ENCODE measurements around the gene GFRA4.

GFRA4 gene

DNA sequence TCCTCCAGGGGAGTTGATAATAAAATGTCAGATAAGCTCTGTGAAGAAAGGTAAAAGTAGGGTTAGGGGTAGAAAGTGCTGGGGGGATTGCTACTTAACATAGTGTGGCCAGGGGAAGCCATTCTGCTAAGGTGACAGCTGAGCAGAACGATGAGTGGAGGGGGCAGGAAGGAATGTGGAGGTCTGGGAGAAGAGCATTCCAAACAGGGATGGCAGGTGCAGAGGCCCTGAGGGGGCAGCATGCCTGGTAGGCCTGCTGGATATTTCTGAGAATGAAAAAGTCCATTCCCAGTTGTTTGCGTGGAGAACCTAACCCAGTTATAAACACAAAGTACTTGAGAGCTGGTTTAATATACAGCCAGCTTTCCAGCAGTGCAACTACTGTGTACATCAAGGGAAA, 9.3 kb downstream of the GFRA4 start:
- DNase-seq (ENCODE audit: low read depth in 3 of 3): no peak

DNA sequence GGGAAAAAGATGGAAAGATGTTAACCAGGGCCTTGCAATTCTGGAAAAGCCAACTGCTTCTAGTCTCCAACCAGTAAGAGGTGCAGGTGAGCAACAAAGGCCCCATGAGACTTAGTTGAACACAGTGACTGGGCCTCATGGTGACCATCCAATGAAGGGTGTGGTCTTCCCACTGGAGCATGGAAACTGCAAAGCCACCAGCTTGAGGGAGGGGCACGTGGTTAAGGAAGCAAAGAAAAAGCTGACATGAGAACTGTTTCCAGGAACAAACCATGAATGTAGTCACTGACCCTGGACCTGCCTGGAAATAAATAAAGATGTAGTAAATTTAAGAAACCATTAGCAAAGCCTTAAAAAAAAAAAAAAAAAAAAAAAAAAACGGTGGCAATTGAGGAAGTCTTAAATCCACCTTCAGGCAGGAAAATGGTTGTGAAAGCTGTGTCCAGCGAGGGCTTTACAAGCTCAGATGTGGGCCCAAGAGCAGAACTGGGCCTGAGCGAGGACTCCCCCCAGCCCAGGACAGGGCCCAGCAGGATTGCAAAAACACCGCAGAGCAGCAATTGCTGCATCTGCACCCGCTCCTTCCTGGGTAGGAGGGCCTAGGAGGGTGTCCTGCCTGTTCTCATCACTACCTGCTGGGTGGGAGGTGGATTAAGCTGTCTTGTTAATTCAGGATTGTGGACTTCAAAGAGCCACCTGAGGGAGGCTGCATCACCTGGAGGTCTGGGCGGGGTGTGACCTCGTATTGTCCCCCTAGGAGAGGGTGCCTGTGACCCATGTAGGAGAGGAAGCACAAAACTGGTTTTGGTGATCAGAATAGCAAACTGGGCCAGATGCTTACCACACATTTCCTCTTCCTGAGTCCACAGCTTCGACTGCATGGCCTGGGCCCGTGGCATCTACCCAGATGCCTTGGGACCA, 10.3 kb downstream of the GFRA4 start:
- no peak for DNase-seq (ENCODE audit: low read depth in 3 of 3)

DNA sequence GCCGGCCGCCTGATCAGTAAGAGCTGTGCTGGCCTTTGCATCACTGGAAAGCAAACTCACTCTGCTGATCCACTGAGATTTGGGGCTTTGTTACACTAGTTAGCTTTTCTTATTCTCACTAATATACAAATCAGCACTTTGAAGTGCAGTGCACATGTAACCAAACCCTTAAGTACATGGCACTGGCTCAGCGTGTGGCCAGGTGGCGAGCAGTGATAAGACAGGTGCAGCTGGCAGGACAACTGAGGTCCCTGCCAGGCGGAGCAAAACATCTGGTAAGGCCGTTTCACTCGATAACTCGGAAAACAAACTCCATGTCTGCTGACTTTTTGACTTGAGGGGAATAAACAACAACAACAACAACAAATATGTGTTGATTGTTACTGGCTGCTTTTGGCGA, 11.0 kb downstream of the GFRA4 start:
- DNase-seq (ENCODE audit: low read depth in 3 of 3): no peak

DNA sequence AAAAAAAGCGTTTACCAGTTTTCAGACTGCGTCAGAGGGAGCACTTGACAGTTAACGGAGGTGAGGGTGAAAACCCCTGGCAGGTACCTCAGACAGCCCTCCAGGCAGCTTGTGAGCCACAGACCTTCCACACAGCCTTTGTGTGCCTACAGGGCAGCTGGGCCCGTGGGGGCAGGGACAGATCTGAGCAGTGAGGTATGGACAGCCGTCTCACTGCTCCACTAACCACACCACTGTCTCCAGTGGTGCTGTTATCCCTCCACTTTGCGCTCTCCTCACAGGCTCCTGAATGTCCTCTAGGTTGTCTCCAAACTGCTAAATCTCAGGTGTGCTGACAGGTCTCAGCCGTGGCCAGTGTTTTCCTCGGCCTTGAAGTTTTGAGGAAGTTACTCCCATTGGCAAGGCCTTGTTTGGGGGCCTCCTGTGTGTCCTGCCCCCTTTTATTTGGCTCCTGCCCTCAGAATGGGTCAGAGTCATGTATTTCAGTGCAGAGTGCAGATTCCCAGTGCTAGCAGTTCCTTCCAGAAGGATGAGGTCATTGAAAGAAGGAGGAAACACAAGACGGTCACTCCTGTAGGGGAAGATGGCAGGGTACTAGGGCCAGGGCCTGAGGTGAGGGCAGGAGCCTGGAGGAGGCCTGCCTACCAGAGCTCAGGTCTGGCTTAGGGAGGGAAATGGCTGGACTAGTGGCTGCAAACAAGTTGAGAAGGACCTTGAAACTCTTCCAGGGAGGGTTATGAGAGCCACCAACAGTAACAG, 11.8 kb downstream of the GFRA4 start:
- no peak for DNase-seq (ENCODE audit: low read depth in 3 of 3)

DNA sequence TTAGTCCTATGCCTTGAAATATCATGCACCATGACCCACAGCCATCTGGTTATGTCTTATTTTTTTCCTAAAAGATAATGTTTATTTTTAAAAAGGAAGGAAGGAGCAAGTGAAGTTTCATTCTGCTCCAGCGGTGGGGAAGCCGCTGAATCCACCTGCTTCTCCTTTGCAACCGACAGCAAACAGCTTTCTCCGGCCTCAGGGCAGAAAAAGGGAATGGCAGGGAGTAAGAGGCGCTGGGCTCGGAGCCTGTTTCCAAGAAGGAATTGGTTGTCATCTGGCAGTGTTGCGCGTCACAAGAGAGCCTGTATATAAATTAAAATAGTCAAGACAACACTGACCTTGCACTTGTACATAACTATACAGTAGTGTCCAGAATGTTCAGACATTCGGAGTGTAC, 14.2 kb downstream of the GFRA4 start:
- DNase-seq (ENCODE audit: low read depth in 3 of 3): no peak

DNA sequence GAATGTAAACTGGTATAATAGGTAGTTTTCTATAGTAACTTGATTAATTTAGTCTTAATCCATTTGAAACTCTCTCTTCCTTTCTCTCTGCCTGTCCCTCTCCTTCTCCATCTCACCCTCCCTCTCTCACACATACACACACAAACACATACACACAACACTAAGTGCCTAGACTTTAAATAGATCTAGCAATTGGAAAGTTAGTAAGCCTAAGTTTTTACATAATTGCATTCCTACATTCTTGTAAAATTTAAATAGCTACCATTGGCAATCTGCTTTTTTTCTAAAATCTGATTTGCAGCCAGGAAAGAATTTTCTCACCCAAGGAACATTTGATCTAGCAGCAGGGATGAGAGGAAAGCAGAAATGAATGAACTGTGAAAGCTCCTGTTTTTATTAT, 15.7 kb downstream of the GFRA4 start:
- DNase-seq (ENCODE audit: low read depth in 3 of 3): no peak

DNA sequence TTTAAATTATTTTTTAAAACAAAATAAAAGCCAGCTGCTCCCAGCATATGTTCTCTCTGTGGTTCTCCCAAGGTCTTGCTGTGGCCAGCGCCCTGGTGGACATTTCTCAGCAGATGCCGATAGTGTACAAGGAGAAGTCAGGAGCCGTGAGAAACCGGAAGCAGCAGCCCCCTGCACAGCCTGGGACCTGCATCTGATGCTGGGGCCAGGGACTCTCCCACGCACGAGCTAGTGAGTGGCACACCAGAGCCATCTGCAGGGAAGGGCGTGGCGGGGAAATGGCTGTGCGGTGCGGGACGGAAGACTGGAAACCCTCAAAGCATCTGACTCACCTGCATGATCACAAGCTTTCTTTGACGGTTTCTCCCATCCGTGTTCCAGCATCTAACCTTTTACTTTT, 16.5 kb downstream of the GFRA4 start:
- no peak for DNase-seq (ENCODE audit: low read depth in 3 of 3)

DNA sequence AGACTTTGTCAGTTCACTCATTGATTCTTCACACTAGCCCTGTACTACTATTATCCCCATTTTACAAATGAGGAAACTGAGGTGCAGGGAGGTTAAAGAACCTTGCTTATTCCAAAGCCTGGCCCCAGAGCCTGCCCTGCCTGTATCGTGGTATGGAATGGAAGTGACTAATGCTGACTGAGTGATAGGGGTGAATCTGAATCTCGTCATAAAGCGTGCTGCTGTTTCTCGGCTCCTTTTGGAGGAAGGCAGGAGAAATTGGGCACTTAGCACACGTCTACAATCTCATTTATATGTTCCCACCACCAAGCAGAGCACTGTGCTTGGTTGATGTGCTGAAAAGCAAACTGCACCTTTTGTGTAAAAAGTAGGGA, 17.1 kb downstream of the GFRA4 start:
- DNase-seq (ENCODE audit: low read depth in 3 of 3): no peak

DNA sequence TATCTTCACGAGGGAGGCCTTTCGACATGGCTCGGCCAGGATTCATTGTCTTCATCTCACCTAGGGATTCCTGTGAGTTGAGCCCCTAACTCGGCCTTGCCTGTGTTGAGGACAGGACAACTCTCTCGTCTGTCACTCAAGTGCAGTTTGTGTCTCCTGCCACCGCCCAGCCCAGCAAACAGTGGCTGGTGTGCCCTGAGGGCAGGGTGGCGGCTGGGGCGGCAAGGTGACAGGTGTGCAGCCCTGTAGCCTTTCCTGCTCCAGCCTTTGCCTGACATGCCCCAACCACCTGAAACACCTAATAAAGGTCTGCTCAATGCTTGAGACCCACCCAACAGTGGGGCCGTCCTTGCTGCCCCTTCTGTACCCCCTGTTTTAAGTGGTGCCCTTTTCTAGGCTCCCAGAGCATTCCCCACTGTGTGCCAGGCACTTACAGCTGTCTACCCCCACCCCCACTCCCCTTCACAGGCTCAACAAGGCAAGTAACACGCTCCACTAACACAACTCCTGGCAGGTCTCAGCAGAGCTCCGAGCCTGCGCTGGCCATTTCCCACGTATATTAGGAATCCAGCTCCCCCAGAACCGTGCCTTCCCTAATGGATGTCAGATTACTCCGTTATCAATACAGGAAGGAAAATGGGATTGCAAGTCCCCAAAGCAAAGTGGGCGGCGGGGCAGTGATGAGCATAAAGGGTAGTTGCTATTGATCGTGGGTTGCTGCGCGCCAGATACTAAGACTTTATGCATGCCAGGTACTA, 17.7 kb downstream of the GFRA4 start:
- DNase-seq (ENCODE audit: low read depth in 3 of 3): no peak

DNA sequence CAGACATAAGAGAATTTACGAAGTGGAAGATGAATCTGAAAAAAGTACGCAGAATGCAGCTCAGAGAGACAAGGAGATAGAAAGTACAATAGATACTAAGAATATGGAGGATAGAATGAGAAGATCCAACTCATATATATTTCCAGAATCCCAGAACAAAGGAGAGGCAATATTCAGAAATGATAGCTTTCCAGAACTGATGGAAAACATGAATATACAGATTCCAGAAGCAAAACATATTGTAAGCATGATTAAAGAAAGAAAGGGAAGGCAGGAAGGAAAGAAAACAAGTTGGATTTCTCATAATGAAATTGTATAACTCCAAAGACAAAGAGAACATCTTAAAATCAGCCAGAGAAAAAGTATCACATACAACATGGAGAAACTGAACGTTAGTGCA, 22.9 kb downstream of the GFRA4 start:
- DNase-seq (ENCODE audit: low read depth in 3 of 3): no peak

DNA sequence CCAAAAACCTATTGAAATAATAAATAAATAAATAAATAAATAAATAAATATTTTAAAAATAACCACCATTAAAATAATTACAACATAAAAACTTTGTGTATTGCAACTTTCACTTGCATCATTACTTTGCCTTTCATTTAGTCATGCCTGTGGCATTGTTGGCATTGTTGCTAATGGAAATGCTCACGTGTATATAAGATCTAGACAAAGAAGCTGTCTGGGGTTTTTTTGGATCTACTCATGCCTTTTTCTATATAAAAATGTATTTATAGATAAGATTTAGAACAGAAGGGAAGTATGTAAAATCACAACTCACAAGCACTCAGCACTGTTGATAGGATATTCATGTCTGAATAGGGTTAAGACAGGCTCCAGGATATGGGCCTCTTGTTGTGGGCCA, 27.9 kb downstream of the GFRA4 start:
- no peak for DNase-seq (ENCODE audit: low read depth in 3 of 3)

DNA sequence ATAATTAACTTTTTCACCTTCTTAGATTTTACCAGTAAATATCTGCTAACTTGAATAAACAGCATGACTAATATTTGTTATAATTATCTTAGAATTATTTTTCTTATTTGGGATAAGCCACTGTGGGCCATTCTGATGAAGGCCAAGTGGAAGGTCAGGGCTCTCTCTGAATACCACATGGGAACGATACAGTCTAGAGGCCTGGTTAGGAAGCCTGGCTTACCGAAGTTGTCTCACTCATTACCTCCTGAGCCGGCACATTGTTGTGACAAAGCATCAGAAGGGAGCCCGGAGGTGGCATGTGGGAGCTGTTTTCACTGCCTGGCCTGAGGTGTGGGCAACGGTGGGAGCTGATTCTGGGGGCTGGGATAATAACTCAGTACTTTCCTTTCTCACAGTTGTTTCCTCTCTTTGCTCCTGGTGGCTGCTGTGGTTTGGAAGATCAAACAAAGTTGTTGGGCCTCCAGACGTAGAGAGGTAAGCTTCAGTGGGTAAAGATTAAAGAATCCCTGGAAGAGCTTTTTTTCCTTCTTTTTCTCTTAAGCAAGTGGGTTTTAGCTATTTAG, 29.2 kb downstream of the GFRA4 start:
- no peak for DNase-seq (ENCODE audit: low read depth in 3 of 3)

DNA sequence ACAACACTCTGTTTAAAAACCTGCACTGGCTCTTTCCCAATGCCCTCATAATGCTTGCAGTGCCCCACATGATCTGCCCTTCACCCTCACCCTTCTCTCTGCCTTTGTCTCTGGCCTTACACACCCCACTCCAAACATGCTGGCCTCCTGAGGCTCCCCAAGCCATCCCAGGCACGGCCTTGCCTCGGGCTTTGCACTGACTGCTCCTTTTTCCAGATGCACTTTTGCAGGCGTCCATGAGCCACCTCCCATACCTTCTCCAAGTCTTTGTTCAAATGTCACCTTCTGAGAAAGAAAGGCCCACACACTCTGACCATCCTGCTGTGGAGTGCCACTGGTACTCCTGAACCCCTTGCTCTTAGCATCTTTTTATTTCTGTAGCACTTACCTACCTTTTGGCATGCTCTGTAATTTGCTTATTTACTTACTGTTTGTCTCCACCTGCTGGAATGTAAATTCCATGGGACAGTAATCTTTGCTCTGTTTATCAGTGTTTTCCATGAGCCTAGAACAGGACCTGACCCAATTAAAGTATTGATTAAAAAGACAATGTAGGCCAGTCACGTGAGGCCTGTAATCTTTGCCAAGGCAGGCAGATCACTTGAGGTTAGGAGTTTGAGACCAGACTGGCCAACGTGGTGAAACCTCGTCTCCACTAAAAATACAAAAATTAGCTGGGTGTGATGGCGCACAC, 30.7 kb downstream of the GFRA4 start:
- no peak for DNase-seq (ENCODE audit: low read depth in 3 of 3)

DNA sequence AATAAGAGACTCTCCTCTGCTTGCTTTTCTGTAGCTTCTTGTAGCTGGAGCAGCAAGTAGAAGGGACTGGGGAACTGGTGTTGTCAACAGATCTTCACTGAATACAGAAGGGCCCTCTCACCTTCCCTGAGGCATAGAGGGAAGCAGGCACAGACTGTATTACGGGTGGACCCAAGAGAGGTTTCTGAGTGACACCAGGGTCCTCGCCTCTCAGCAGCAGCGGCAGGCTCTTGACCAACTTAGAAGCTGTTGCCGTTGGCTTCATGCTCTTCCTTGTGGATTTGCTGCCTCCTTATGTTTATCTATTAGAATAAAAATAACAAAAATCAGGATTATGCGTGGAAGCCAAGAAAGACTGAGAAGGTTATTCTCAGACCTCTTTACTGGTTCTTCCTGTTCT, 31.7 kb downstream of the GFRA4 start:
- no peak for DNase-seq (ENCODE audit: low read depth in 3 of 3)

DNA sequence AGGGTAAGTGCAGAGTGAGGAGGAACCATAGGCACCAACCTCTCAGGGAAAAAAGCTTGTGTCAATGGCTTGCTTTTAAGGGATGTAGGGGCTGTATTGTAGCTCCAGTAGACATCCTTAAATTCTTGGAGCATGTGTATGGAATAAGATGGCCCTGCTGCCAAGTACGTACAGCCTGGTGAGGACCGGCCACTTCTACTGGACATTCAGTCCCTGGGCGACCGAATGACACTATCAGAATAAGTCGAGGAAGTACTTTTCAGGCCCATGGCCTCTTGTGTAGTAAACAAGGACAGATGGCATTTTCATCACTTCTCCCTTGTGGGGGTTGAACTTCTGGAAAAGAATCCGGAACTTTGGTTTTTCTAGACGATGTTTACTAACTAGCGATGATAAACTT, 32.8 kb downstream of the GFRA4 start:
- no peak for DNase-seq (ENCODE audit: low read depth in 3 of 3)

DNA sequence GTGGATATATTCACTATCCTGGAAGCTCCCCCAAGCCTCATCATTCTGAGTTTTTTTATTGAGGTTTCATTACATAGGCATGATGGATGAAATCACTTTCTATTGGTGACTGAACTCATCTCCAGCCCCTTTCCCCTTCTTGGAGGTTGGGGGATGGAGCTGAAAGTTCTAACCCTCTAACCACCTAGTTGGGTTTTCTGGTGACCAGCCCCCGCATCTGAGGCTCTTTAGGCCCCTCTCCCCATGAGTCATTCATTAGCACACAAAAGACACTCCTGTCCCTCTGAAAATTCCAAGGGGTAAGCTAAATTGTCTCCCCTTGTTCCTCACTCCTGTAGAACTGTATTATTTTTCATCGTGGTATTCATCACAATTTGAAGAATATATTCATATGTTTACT, 33.3 kb downstream of the GFRA4 start:
- no peak for DNase-seq (ENCODE audit: low read depth in 3 of 3)

DNA sequence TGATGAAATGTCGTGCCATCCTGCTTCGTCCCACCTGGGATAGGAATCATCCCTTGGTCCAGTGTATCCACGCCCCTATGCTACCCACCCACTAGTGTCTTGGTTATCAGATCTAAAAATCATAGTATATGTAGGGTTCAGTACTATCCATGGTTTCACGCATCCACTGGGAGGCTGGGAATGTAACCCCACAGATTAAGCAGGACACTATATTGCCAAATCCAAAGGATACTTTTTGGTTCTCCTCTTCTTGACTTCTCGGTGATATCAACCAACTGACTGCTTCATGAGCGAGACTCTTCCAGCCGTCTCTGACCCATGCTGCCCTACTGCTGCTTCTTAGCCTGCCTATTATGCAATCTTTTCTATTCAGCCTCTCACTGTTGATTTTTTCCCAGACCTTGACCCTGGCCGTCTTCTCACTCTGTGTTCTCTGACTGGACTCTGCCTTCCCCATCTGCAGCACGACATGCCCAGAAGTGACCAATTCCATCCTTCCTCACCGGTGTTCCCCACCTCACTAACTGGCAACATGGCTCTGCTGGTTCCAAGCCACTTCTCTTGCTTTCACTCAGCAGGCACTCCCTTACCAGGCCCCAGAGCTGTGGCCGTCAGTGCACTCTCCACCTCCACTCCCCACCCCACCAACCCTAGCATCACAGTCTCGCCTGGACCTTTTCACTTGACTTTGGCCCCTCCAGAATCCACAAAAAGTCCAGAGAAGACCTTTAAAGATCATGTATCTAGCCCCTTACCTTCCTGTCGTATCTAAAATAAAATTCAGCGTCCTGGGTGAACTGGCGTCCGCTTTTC, 34.5 kb downstream of the GFRA4 start:
- DNase-seq (ENCODE audit: low read depth in 3 of 3): no peak

DNA sequence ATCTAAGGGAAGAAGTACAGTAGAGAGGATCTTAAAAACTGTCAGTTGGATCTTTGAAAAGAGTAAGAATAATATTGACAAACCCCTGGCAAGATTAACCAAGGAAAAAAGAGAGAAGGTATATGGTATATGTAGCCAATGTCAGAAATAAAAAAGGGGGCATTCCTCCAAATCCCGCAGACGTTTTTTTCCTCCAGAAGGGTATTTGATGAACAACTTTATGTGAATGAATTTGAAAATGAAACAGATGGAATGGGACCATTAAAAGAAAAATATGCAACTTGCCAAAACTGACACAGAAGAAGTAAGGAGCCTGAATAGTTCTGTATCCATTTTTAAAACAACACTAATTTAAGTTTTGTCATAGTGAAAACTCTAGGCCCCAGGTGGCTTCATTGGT, 35.7 kb downstream of the GFRA4 start:
- DNase-seq (ENCODE audit: low read depth in 3 of 3): no peak

DNA sequence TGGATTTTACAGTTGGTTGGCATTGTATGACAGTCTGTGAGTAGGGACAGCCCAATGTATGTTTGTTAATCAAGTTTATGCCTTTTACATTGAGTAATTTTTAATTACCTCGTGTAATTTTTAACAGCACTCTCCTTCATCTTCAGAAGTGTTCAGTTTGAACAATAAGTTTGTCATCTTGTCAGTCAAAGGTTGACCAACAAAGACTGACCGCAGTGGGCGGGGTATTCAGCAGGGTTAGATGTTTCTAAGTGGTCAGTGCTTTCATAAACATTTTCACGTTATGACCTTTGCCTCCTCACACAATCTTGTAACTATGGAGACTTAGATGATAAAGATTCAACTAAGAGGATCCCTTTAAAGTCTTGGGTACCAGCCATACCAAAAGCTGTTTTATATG, 40.8 kb downstream of the GFRA4 start:
- DNase-seq (ENCODE audit: low read depth in 3 of 3): no peak

DNA sequence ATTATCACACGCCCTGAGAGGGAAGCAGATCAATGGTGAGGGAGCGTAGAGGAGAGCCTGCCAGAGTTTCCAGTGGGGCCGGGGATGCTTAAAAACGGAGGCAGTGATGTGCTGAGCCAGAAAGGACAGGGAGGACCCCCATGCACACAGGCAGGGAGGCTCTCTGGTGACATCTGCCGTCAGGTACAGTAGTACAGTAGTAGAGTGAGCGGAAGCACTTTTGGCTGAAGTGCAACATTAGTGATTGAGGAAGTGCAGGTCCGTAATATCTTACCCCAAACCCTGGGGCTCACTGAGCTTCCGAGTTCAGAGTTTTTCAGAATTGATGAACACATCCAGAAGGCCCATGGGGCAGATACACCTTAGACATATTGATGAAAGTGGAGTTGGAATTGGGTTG, 42.1 kb downstream of the GFRA4 start:
- no peak for DNase-seq (ENCODE audit: low read depth in 3 of 3)

DNA sequence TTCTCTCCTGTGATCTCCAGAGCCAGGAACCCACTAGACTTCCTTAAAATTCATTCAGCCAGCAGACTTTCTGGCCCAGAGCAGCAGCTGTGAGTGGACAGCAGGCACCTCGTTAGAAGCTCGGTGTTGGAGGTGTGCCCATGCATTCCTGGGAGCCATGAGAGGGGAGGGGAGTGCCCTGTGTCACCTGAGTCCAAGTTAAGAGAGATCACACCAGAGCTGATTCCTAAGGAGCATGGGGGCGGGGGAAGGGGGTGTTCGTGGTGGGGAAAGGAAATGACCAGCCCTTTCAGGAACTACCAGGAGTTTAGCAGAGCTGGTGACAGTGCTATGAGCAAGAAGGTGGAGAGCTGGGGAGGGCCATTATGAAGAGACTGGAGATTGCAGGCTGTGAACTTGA, 46.9 kb downstream of the GFRA4 start:
- no peak for DNase-seq (ENCODE audit: low read depth in 3 of 3)
